K562 (cell line): ENCODE measurements around the gene PDCD1. TPM values are rescaled to one million over a fixed set of nuclear protein-coding genes. Genes with fewer than 3 reads are reported as not detected.

ENCODE experiments used
- ATAC-seq: fragments of 200-7000 bp; cut with Tn5 transposase; 3 replicates; pipeline ENCODE4 v1.9.1; 2020; ENCODE audit warnings: moderate library complexity
- BruUV-seq: library from RNA; stranded (reverse); fragments of 400-500 nt; replicated peaks from 2 replicates; lab custom pipeline; 2021; lab: Mats Ljungman, UMichigan
- CTCF ChIA-PET: fragments of 300-600 bp; formaldehyde crosslinking; extraction: SDS; loops from one replicate; lab custom pipeline; 2021; ENCODE audit warnings: low intra/inter-chr PET ratio; lab: Yijun Ruan, JAX
- POLR2A ChIA-PET: fragments of 300-600, 350-650 bp; sonication (Branson Sonifier 250); formaldehyde crosslinking; extraction: SDS; loops from one replicate; lab custom pipeline; 2021; ENCODE audit warnings: antibody characterized with exemption, inconsistent platforms; lab: Yijun Ruan, JAX
- DNase-seq, 4 experiments: peaks; one replicate each; pipeline versions ENCODE4 v3.0.0 to v3.0.0-alpha.2; 2011 to 2018; ENCODE audit warnings: low spot score in 3 of 4, mixed read lengths in 3 of 4; ENCODE audit errors: extremely low read depth in 1 of 4
- FAIRE-seq: peaks from 2 replicates; lab custom pipeline; 2011; peaks lifted over from hg19 to GRCh38; lab: Jason Lieb, UNC
- H2AFZ ChIP-seq: 2 replicates; pipeline ENCODE4 v1.6.0; 2011; ENCODE audit warnings: low read depth, low read length, control low read depth, inconsistent platforms
- H3K27ac ChIP-seq: fragments of 200-600 bp; 3 replicates; pipeline ENCODE4 v1.8.0; 2011; ENCODE audit warnings: low read depth, mild to moderate bottlenecking, control low read depth, inconsistent platforms, low read length, moderate library complexity, mixed read lengths; ENCODE audit errors: extremely low read depth
- H3K27me3 ChIP-seq, 2 experiments: fragments of 300-600 bp in 1 of 2; 2 replicates in 1 of 2; 3 replicates in 1 of 2; pipeline versions ENCODE4 v1.6.0 to v1.8.0; 2011; ENCODE audit warnings: inconsistent platforms in 2 of 2, low read length in 2 of 2, mild to moderate bottlenecking in 1 of 2, mixed read lengths in 1 of 2, moderate library complexity in 1 of 2; ENCODE audit not compliant: control insufficient read depth in 2 of 2, insufficient read depth in 2 of 2
- H3K36me3 ChIP-seq: fragments of 300-600 bp; 3 replicates; pipeline ENCODE4 v1.8.0; 2011; ENCODE audit warnings: mild to moderate bottlenecking, low read length, inconsistent platforms; ENCODE audit not compliant: control insufficient read depth, insufficient read depth
- H3K4me1 ChIP-seq, 2 experiments: fragments of 200-600 bp in 1 of 2; replicated peaks in 1 of 2; 2 replicates in 1 of 2; 3 replicates in 1 of 2; pipeline versions ENCODE4 v1.5.1 to v1.8.0; 2011; ENCODE audit warnings: inconsistent platforms in 2 of 2, low read length in 2 of 2, mild to moderate bottlenecking in 1 of 2, mixed read lengths in 1 of 2, moderate library complexity in 1 of 2; ENCODE audit not compliant: control insufficient read depth in 2 of 2, insufficient read depth in 2 of 2
- H3K4me2 ChIP-seq: 2 replicates; pipeline ENCODE4 v1.6.1; 2011; ENCODE audit warnings: low read length, control low read depth, inconsistent platforms, mixed read lengths; ENCODE audit not compliant: insufficient read depth
- H3K4me3 ChIP-seq: fragments of 200-600 bp; sonication (generic), shearing (Covaris generic); 2 replicates; pipeline ENCODE4 v1.5.1; 2016; ENCODE audit warnings: control low read depth, inconsistent platforms
- H3K79me2 ChIP-seq: fragments of 200-600 bp; 3 replicates; pipeline ENCODE4 v1.8.0; 2011; ENCODE audit warnings: low read length, inconsistent platforms; ENCODE audit not compliant: control insufficient read depth, insufficient read depth
- H3K9ac ChIP-seq, 2 experiments: 2 replicates each; pipeline versions ENCODE4 v1.6.0 to v1.6.1; 2011; ENCODE audit warnings: low read depth in 2 of 2, low read length in 2 of 2, control low read depth in 1 of 2, inconsistent platforms in 1 of 2, mild to moderate bottlenecking in 1 of 2, mixed read lengths in 1 of 2; ENCODE audit not compliant: insufficient read depth in 1 of 2
- H3K9me1 ChIP-seq: one replicate; pipeline ENCODE4 v1.6.0; 2011; ENCODE audit warnings: inconsistent platforms, mild to moderate bottlenecking, low read length, moderate library complexity; ENCODE audit not compliant: control insufficient read depth, insufficient read depth
- H3K9me3 ChIP-seq: replicated peaks from 2 replicates; pipeline ENCODE4 v1.5.1; 2011; ENCODE audit warnings: low read depth, low read length, inconsistent platforms; ENCODE audit not compliant: control insufficient read depth, insufficient read depth
- H4K20me1 ChIP-seq: replicated peaks from 2 replicates; pipeline ENCODE4 v1.6.1; 2011; ENCODE audit warnings: low read length, inconsistent platforms, mixed read lengths; ENCODE audit not compliant: control insufficient read depth, insufficient read depth
- ATF7 ChIP-seq: fragments of 450-650 bp; IDR thresholded peaks from 2 replicates; pipeline ENCODE4 v1.7.1; 2014; ENCODE audit warnings: mild to moderate bottlenecking, moderate library complexity
- MTA3 ChIP-seq: fragments of 450-650 bp; formaldehyde crosslinking; IDR thresholded peaks from 2 replicates; pipeline ENCODE4 v1.6.1; 2017; ENCODE audit warnings: mild to moderate bottlenecking, borderline replicate concordance
- TAF15 ChIP-seq: fragments of 200-400 bp; formaldehyde crosslinking; IDR thresholded peaks from 2 replicates; pipeline ENCODE4 v1.6.1; 2017; ENCODE audit warnings: mild to moderate bottlenecking, low read depth, low read length, moderate library complexity
- WGBS: fragments of 100-300 bp; shearing (Covaris generic); methylation state at CpG from one replicate; pipeline ENCODE4 v1.1.6; 2016; ENCODE audit warnings: low coverage, mixed read lengths; ENCODE audit not compliant: insufficient coverage; ENCODE audit errors: missing lambda C conversion rate; 5-methylcytosine and 5-hydroxymethylcytosine counted together
- in situ Hi-C: fragments of 300-500 bp; cut with MboI; formaldehyde crosslinking; loops from 4 replicates; pipeline ENCODE4 v1.15.0; 2018; ENCODE audit warnings: inconsistent platforms, mixed read lengths
- intact Hi-C: fragments of 100-400 bp; cut with micrococcal nuclease; formaldehyde crosslinking; loops from 2 replicates; pipeline ENCODE4 v1.14.2; 2022
- polyA plus RNA-seq, 8 experiments: library from polyadenylated mRNA; depleted of rRNA in 4 of 8; stranded (reverse) in 5 of 8; unstranded in 3 of 8; fragments of >200 nt; fragmentation: Nextera tagmentation in 2 of 8; fragmentation: Illumina TruSeq in 1 of 8; extraction: Ambion mirVana in 2 of 8; extraction: Trizol in 1 of 8; gene quantifications; 2 replicates each; pipeline versions ENCODE4 v1.2.1 to v1.2.3, GENCODE V29; 2011 to 2014; ENCODE audit warnings: inconsistent platforms in 1 of 8, missing spikeins in 1 of 8
- total RNA-seq, 7 experiments: library from RNA; depleted of rRNA in 6 of 7; stranded (reverse); fragments of >200 nt in 6 of 7; fragmentation: Illumina TruSeq in 2 of 7; extraction: Trizol in 2 of 7; gene quantifications; 2 replicates each; pipeline versions ENCODE4 v1.2.1 to v1.2.3, GENCODE V29; 2011 to 2021; ENCODE audit warnings: low replicate concordance in 1 of 7

PDCD1 gene
- total and polyA plus RNA-seq, 9 of the 15 experiments (the other 6 are each of a cell fraction or from before 2014, with no cell fraction given): 0.15 to 2.5 (median 1.0) TPM; not detected in 2

DNA sequence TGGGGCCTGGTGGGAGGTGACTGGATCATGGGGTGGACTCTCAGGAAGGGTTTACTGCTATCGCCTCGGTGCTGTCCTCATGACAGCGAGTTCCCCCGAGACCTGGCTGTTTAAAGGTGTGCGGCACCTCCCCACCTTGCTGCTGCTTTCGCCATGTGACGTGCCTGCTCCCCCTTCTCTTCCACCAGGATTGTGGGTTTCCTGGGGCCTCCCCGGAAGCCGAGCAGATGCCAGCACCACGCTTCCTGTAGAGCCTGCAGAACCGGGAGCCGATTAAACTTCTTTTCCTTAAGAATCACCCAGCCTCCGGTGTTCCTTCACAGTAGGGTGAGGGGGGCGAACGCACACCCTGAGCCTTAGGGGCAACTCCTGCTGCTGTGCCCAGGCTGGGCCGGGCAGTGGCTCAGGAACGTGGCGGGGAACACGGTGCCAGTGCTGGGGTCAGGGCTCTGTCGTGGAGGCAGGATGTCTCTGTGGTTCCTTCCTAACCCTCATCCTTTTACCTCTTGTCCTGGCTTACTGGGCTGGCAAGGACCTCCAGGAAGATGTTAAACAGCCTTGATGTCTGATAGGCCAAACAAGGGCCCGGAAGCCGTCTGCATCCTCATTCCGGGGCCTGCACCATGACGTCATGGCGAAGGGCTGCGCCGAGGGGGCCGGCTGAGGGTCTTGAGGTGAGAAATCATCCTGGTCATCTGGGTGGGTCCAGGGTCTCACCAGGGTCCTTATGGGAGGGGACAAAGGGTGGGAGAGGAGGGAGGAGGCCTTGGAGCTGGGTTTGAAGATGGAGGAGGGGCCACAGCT, 37.0 kb downstream of the PDCD1 start:
- in situ Hi-C loops: no loop called here
- no peaks in the 10 kb centered on the region for H3K9me1 ChIP-seq
- ATAC-seq: no peak
- H3K9ac ChIP-seq: no peak overlapping the region; a peak in 1 of 4 replicates
- no peaks in the 10 kb centered on the region for H4K20me1 ChIP-seq
- peaks cover 8 to 49% of the 10 kb centered on the region in 2 experiments; a peak in 4 of 5 replicates for H3K4me1 ChIP-seq
- H3K27me3 ChIP-seq: no peaks in the 10 kb centered on the region
- FAIRE-seq: no peak
- DNase-seq: no peak
- no peak overlapping the region for H3K4me2 ChIP-seq
- no peak overlapping the region for H3K4me3 ChIP-seq
- POLR2A ChIA-PET: no interaction called here
- intact Hi-C loops: no loop called here
- no peaks in the 10 kb centered on the region for H3K36me3 ChIP-seq
- CTCF ChIA-PET: no interaction called here
- 0 out of 2 replicates have a peak, but pooled peaks cover 3% of the 10 kb centered on the region for H3K9me3 ChIP-seq
- TF ChIP-seq TAF15: no peak
- no peak for TF ChIP-seq MTA3
- 0 out of 2 replicates have a peak, but pooled peaks have one; percentile 12 for TF ChIP-seq ATF7
- TF ChIP-seq, all 486 proteins: peak for 1
- 70% methylated on average over 18 of the region's 28 CpGs for WGBS
- no TSS peak for BruUV-seq
- no peak overlapping the region for H3K27ac ChIP-seq
- no peaks in the 10 kb centered on the region for H3K79me2 ChIP-seq
- H2AFZ ChIP-seq: no peak overlapping the region
